Aorta (tissue), 5 donors: ENCODE data around the gene GULP1. TPM values are rescaled to one million over a fixed set of nuclear protein-coding genes. Genes with fewer than 3 reads are reported as not detected.
A peak's percentile ranks its signal among the peaks of the same experiment; 100 is the strongest.
"Not testable (repeated sequence)": the region's sequence is repeated elsewhere in the genome, so short reads cannot be mapped to it uniquely, and the experiment has no call there.

Experiments
- ATAC-seq: fragments of 200-7000 bp; cut with Tn5 transposase; one replicate; pipeline ENCODE4 v1.9.1; 2022; ENCODE audit warnings: moderate library complexity; ENCODE audit not compliant: low FRiP score
- DNase-seq, 2 donors: peaks; one replicate each; pipeline ENCODE4 v3.0.0-alpha.2; 2020
- H3K27ac ChIP-seq, 2 donors: one replicate each; pipeline ENCODE4 v1.5.1; 2013; ENCODE audit warnings: low read length in 2 of 2, mild to moderate bottlenecking in 2 of 2, moderate library complexity in 2 of 2, control low read depth in 1 of 2, inconsistent platforms in 1 of 2, low read depth in 1 of 2
- H3K27me3 ChIP-seq, 2 donors: one replicate each; pipeline ENCODE4 v1.6.1; 2013; ENCODE audit warnings: control low read depth in 1 of 2, low read length in 1 of 2, mild to moderate bottlenecking in 1 of 2, moderate library complexity in 1 of 2; ENCODE audit not compliant: insufficient read depth in 2 of 2, control insufficient read depth in 1 of 2
- H3K36me3 ChIP-seq, 2 donors: one replicate each; pipeline ENCODE4 v1.6.1; 2013; ENCODE audit warnings: control low read depth in 1 of 2, low read length in 1 of 2, mild to moderate bottlenecking in 1 of 2; ENCODE audit not compliant: insufficient read depth in 2 of 2, control insufficient read depth in 1 of 2
- H3K4me1 ChIP-seq, 2 donors: one replicate each; pipeline ENCODE4 v1.6.1; 2013; ENCODE audit warnings: low read length in 2 of 2, control low read depth in 1 of 2, mild to moderate bottlenecking in 1 of 2, moderate library complexity in 1 of 2; ENCODE audit not compliant: insufficient read depth in 2 of 2, control insufficient read depth in 1 of 2
- H3K4me3 ChIP-seq, 2 donors: one replicate each; pipeline ENCODE4 v1.5.1; 2013; ENCODE audit warnings: low read length in 2 of 2, control low read depth in 1 of 2, mild to moderate bottlenecking in 1 of 2
- H3K9me3 ChIP-seq: one replicate; pipeline ENCODE4 v1.6.1; 2013; ENCODE audit warnings: mild to moderate bottlenecking, low read length; ENCODE audit not compliant: control insufficient read depth
- WGBS, 2 donors: extraction: QIAGEN DNeasy Blood & Tissue Kit; methylation state at CpG; one replicate each; pipeline ENCODE4 v1.1.7; 2013; 5-methylcytosine and 5-hydroxymethylcytosine counted together
- intact Hi-C, 2 donors: fragments of 100-400 bp; cut with DNase I; formaldehyde crosslinking; loops; one replicate each; pipeline versions ENCODE4 v1.14.2 to v1.15.0; 2022
- polyA plus RNA-seq, 2 donors: library from polyadenylated mRNA; stranded (reverse); fragments of 200-250 nt; gene quantifications; one replicate each; pipeline ENCODE4 v1.2.3, GENCODE V29; 2013
- total RNA-seq, 2 donors: library from RNA; stranded (reverse); fragmentation: NEBNext Ultra II Directional; extraction: Animal tissue kit (Norgen Biotek cat#: 25700); gene quantifications; one replicate each; pipeline ENCODE4 v1.2.1, GENCODE V29; 2021
- donor health status: healthy with polysubstance abuse.
- donor health status: Bipolar disorder and iron deficiency.
- donor health status: DM: no; HTN: no; CAD: no.
- donor health status: DM: no; HTN: no; CAD: no.
- donor health status: DM: yes; HTN: yes; CAD: no.

The GULP1 gene
- total and polyA plus RNA-seq, 4 donors, result 60.2 to 74.8 (median 67.1) TPM

DNA sequence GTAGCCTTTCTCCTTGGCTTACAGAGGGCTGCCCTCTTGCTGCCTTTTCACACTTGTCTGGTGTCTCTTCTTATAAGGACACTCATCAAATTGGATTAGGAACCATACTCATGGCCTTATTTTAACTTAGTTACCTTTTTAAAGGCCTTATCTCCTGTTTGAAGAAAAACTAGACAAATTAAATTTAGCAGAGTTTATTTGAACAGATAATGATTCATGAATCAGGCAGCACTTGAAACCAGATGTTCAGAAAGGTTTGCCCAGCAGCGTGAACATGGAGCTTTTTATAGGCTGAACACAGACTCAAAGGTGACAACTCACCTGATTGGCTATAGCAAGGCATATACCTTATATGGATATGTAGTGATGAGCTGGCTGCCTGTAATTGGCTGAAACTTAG lies 238.0 kb downstream of the GULP1 start:
- no peak for ATAC-seq
- no peaks in the 10 kb centered on the region for H3K27me3 ChIP-seq
- no peak overlapping the region for H3K4me3 ChIP-seq
- intact Hi-C loops, result loop anchor here (5.0 to 10.0 kb wide), 6 partner anchors 58 to 885 kb away; no protein-coding TSS in a partner anchor
- H3K36me3 ChIP-seq, result no peaks in the 10 kb centered on the region
- DNase-seq, result no peak
- no peaks in the 10 kb centered on the region for H3K9me3 ChIP-seq
- WGBS, 2 donors, result 89 to 92% methylated on average over 1 of the region's 1 CpG
- H3K4me1 ChIP-seq, result no peaks in the 10 kb centered on the region
- no peak overlapping the region for H3K27ac ChIP-seq

DNA sequence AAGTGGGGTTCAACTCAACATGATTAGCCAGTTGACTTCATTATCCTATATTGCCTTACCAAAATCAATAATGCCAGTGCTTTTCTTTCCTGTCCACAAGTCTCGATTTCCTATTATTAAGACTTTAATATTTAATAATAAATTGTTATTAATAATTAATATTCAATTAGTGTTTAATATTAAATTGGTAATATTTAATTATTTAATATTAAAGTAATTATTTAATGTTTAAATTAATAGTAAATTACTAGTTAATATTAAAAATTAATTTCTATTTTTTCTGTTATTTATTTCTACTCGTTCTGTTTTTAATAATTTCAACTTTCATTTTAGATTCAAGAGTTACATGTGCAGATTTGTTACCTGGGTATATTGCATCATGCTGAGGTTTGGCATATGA lies 243.2 kb downstream of the GULP1 start:
- H3K4me1 ChIP-seq, result no peaks in the 10 kb centered on the region
- ATAC-seq (no peak), DNase-seq (no peak)
- no peaks in the 10 kb centered on the region for H3K9me3 ChIP-seq
- H3K27ac ChIP-seq, result no peak overlapping the region
- 98% methylated on average over 2 of the region's 2 CpGs for WGBS, 2 donors
- intact Hi-C loops, result loop anchor here in 1 of 2 donors (5.0 kb wide), 1 partner anchor 52 kb away; no protein-coding TSS in a partner anchor
- H3K36me3 ChIP-seq, result no peaks in the 10 kb centered on the region
- H3K4me3 ChIP-seq, result no peak overlapping the region
- no peaks in the 10 kb centered on the region for H3K27me3 ChIP-seq

DNA sequence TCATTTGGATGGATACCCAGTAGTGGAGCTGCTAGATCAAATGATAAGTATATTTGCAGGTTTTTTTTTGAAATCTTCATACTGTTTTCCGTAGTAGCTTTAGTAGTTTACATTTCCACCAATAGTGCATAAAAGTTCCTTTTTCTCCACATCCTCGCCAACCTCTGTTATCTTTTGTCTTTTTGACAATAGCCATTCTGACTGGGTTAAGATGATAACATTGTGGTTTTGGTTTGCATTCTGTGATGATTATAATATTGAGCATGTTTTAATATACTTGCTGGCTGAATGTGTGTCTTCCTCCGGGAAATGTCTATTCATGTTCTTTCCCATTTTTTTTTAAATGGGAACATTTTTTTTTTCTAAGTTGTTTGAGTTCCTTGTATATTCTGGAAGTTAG lies 260.0 kb downstream of the GULP1 start:
- no peak overlapping the region for H3K4me3 ChIP-seq
- no peak for DNase-seq
- no peak for ATAC-seq
- intact Hi-C loops, result no loop called here
- no peaks in the 10 kb centered on the region for H3K36me3 ChIP-seq
- no peak overlapping the region for H3K27ac ChIP-seq
- no peaks in the 10 kb centered on the region for H3K27me3 ChIP-seq
- no peaks in the 10 kb centered on the region for H3K4me1 ChIP-seq
- H3K9me3 ChIP-seq, result no peaks in the 10 kb centered on the region
- WGBS, 2 donors, result 88 to 92% methylated on average over 3 of the region's 3 CpGs

DNA sequence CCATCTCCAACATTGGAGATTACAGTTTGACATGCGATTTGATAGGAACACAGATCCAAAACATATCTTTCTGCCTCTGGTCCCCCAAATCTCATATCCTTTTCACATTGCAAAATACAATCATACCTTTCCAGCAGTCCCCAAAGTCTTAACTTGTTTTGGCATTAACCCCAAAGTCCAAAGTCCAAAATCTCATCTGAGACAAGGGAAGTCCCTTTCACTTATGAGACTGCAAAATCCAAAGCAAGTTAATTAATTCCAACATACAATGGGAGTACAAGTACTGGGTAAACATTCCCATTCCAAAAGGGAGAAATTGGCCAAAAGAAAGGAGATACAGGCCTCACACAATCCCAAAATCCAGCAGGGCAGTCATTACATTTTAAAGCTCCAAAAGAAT lies 265.4 kb downstream of the GULP1 start:
- DNase-seq (no peak), ATAC-seq (no peak)
- H3K4me3 ChIP-seq, result no peak overlapping the region
- H3K4me1 ChIP-seq, result no peaks in the 10 kb centered on the region
- no peaks in the 10 kb centered on the region for H3K27me3 ChIP-seq
- H3K9me3 ChIP-seq, result no peaks in the 10 kb centered on the region
- intact Hi-C loops, result no loop called here
- H3K27ac ChIP-seq, result no peak overlapping the region
- WGBS, 2 donors, result 92 to 97% methylated on average over 1 of the region's 1 CpG
- H3K36me3 ChIP-seq, result no peaks in the 10 kb centered on the region

DNA sequence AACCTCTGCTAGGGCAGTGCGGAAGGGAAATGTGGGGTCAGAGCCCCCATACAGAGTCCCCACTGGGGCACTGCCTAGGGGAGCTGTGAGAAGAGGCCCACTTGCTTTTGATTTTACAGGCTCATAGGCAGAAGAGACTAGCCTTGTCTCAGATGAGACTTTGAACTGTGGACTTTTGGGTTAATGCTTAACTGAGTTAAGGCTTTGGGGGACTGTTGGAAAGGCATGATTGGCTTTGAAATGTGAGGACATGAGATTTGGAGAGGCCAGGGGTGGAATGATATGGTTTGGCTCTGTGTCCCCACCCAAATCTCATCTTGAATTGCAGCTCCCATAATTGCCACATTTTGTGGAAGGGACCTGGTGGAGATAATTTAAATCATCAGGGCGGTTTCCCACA lies 267.8 kb downstream of the GULP1 start:
- H3K36me3 ChIP-seq, H3K4me3 ChIP-seq, intact Hi-C loops, H3K4me1 ChIP-seq, H3K27ac ChIP-seq, DNase-seq, H3K27me3 ChIP-seq, ATAC-seq, H3K9me3 ChIP-seq: not testable (repeated sequence)
- 97 to 100% methylated on average over 2 of the region's 2 CpGs for WGBS, 2 donors

DNA sequence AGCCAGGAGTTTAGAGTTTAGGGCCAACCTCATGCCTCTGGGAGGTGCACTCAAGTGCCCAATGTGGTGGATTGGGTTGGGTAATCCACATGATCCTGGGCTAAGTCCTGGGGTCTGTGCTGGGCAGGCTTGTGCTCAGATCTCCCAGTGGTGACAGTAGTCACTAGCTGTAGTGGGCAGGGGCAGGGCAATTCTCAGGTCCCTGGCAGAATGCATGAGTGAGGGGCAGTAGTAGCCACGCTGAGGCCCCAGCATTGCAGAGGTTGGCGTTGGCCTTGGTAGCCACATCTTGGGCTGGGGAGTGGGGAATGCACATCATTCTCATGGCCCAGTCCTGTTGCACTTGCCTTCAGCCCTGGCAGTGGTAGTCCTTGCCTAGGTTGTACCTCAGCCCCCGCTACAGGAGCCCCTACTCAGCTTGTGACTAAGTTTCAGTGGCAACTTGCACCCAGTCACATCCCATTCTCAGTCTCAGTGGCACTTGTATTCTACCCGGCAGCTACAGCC lies 269.9 kb downstream of the GULP1 start:
- H3K27ac ChIP-seq, result no peak overlapping the region
- WGBS, 2 donors, result 97 to 98% methylated on average over 4 of the region's 4 CpGs
- intact Hi-C loops, result no loop called here
- H3K4me1 ChIP-seq, result no peaks in the 10 kb centered on the region
- DNase-seq (peak in 1 of 2 donors; percentile 61), ATAC-seq (peak; percentile 26)
- H3K36me3 ChIP-seq, result no peaks in the 10 kb centered on the region
- H3K4me3 ChIP-seq, result no peak overlapping the region
- H3K9me3 ChIP-seq, result no peaks in the 10 kb centered on the region
- no peaks in the 10 kb centered on the region for H3K27me3 ChIP-seq

DNA sequence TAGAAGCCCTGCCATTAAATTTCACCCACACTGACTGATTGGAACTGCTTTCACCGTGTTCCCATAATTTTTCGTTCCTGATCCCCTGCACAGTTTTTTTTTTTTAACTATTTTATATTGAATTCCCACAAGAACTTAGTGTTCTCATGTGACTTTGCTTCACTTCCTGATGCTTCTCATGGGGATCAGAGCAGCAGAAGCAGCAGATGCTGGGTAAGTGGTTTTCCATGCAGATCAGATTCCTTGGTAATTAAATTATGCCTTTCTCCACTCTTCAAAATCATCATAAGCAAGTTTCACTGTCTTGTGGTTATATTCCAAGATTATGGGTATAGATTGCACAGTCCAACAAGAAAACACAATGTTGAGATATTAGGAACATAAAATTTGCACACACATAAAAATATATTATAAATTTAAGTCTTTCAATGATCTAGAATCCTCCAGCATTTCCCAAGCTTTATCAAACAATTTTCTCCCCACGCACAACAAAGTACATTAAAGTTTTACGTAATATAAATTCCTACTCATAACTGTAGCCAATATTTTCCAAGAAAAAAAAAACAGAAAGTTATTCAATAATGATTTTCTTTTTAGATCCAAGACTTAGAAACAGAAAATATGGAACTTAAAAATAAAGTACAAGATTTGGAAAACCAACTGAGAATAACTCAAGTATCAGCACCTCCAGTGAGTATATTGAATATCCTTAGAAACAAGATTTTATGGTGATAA lies 277.9 kb downstream of the GULP1 start:
- peaks cover 0 to 2% of the 10 kb centered on the region in 2 donors for H3K36me3 ChIP-seq
- WGBS, 2 donors, result 94% methylated on average over 4 of the region's 4 CpGs
- H3K4me3 ChIP-seq, result no peak overlapping the region
- H3K9me3 ChIP-seq, result no peaks in the 10 kb centered on the region
- no peaks in the 10 kb centered on the region for H3K4me1 ChIP-seq
- H3K27me3 ChIP-seq, result no peaks in the 10 kb centered on the region
- ATAC-seq (no peak), DNase-seq (no peak)
- intact Hi-C loops, result no loop called here
- no peak overlapping the region for H3K27ac ChIP-seq

DNA sequence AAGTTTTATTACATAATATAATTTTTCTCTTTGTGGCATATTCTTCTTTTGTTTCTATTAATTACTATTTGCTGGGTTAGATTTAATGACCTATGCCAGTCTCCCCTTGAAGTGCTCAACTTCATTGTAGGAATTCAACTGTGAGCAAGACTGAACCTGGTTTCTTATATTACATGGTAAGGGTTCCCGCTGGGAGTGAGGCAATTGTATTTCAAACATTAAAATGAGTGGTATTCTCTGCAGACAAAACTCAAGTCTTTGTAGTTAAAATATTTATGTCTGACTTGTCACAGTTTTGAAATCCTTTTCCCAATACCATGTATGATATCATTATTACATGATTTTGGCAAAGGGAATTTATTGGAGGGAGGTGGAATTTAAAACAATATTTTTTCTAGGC lies 278.7 kb downstream of the GULP1 start:
- H3K4me1 ChIP-seq, result no peaks in the 10 kb centered on the region
- no peaks in the 10 kb centered on the region for H3K9me3 ChIP-seq
- ATAC-seq (no peak), DNase-seq (no peak)
- no peak overlapping the region for H3K27ac ChIP-seq
- WGBS, 2 donors, result 29 to 35% methylated on average over 1 of the region's 1 CpG
- no peak overlapping the region for H3K4me3 ChIP-seq
- no peaks in the 10 kb centered on the region for H3K27me3 ChIP-seq
- intact Hi-C loops, result no loop called here
- H3K36me3 ChIP-seq, result peaks cover 0 to 2% of the 10 kb centered on the region in 2 donors
